H1 (cell line): Measurements from ENCODE around the gene ACBD6. TPM values are rescaled to one million over a fixed set of nuclear protein-coding genes. Genes with fewer than 3 reads are reported as not detected.

Experiments
- CTCF ChIA-PET: fragments of 300-600 bp; sonication (Branson Sonifier 250); formaldehyde crosslinking; loops from one replicate; lab custom pipeline; 2021; ENCODE audit not compliant: partially characterized antibody; lab: Charles Lee
- POLR2A ChIA-PET: fragments of 300-600 bp; sonication (Branson Sonifier 250); formaldehyde crosslinking; loops from one replicate; lab custom pipeline; 2021; ENCODE audit warnings: inconsistent platforms; ENCODE audit not compliant: partially characterized antibody; lab: Charles Lee
- DNase-seq, 2 experiments: peaks; one replicate each; pipeline versions ENCODE4 v3.0.0 to v3.0.0-alpha.2; 2010 to 2022; ENCODE audit warnings: low spot score in 2 of 2, low read depth in 1 of 2, mixed read lengths in 1 of 2
- FAIRE-seq: peaks from 2 replicates; lab custom pipeline; 2011; peaks lifted over from hg19 to GRCh38; lab: Jason Lieb, UNC
- H2AFZ ChIP-seq: 2 replicates; pipeline ENCODE4 v1.8.1; 2012; ENCODE audit warnings: low read length, inconsistent platforms
- H2AK5ac ChIP-seq: 2 replicates; pipeline ENCODE4 v1.6.1; 2013; ENCODE audit warnings: low read depth, low read length
- H2BK120ac ChIP-seq: replicated peaks from 2 replicates; pipeline ENCODE3; 2013; ENCODE audit warnings: low read depth, low read length, inconsistent platforms
- H2BK12ac ChIP-seq: 2 replicates; pipeline ENCODE4 v1.6.1; 2013; ENCODE audit warnings: low read depth, low read length
- H2BK15ac ChIP-seq: 2 replicates; pipeline ENCODE4 v1.6.1; 2013; ENCODE audit warnings: low read length
- H2BK20ac ChIP-seq: 2 replicates; pipeline ENCODE4 v1.6.1; 2013; ENCODE audit warnings: low read length
- H2BK5ac ChIP-seq: 2 replicates; pipeline ENCODE4 v1.6.1; 2013; ENCODE audit warnings: low read depth, low read length
- H3K14ac ChIP-seq: 2 replicates; pipeline ENCODE4 v1.6.1; 2013; ENCODE audit warnings: inconsistent platforms; ENCODE audit not compliant: insufficient read length
- H3K18ac ChIP-seq: 2 replicates; pipeline ENCODE4 v1.6.1; 2013; ENCODE audit warnings: low read length; ENCODE audit errors: extremely low read depth
- H3K23ac ChIP-seq: 2 replicates; pipeline ENCODE4 v1.6.1; 2013; ENCODE audit warnings: inconsistent platforms; ENCODE audit not compliant: insufficient read length
- H3K23me2 ChIP-seq: 2 replicates; pipeline ENCODE4 v1.6.1; 2013; ENCODE audit warnings: low read depth, low read length
- H3K27ac ChIP-seq: 2 replicates; pipeline ENCODE4 v1.6.1; 2011; ENCODE audit warnings: low read depth, low read length, inconsistent platforms
- H3K27me3 ChIP-seq, 4 experiments: replicated peaks in 1 of 4; 1 replicate in 1 of 4; 2 replicates in 3 of 4; pipeline versions ENCODE4 v1.6.1 to v1.8.1; 2011 to 2013; ENCODE audit warnings: low read length in 3 of 4, mild to moderate bottlenecking in 3 of 4, inconsistent platforms in 2 of 4, mixed read lengths in 2 of 4, moderate library complexity in 1 of 4; ENCODE audit not compliant: control insufficient read depth in 3 of 4, insufficient read depth in 3 of 4; ENCODE audit errors: extremely low read depth in 1 of 4
- H3K36me3 ChIP-seq, 4 experiments: 2 replicates each; pipeline versions ENCODE4 v1.6.1 to v1.8.1; 2011 to 2013; ENCODE audit warnings: mild to moderate bottlenecking in 4 of 4, low read length in 3 of 4, moderate library complexity in 2 of 4, control low read depth in 1 of 4, inconsistent platforms in 1 of 4; ENCODE audit not compliant: insufficient read depth in 4 of 4, control insufficient read depth in 2 of 4
- H3K4ac ChIP-seq: replicated peaks from 2 replicates; pipeline ENCODE3; 2013; ENCODE audit warnings: low read length, low read depth, mixed read lengths, inconsistent platforms; ENCODE audit not compliant: insufficient read length
- H3K4me1 ChIP-seq, 4 experiments: replicated peaks in 1 of 4; 1 replicate in 1 of 4; 2 replicates in 3 of 4; pipeline versions ENCODE4 v1.6.1 to v1.8.1; 2011 to 2013; ENCODE audit warnings: low read length in 3 of 4, inconsistent platforms in 2 of 4, mixed read lengths in 1 of 4; ENCODE audit not compliant: insufficient read depth in 4 of 4, control insufficient read depth in 3 of 4
- H3K4me2 ChIP-seq, 2 experiments: 2 replicates each; pipeline versions ENCODE4 v1.6.1 to v1.8.1; 2011 to 2013; ENCODE audit warnings: low read depth in 2 of 2, low read length in 2 of 2, control low read depth in 1 of 2, inconsistent platforms in 1 of 2, mild to moderate bottlenecking in 1 of 2; ENCODE audit not compliant: insufficient read depth in 1 of 2
- H3K4me3 ChIP-seq, 4 experiments: fragments of 200-600, 300-600 bp in 1 of 4; sonication (generic), shearing (Covaris generic), sonication (Bioruptor Twin) in 1 of 4; 2 replicates each; pipeline versions ENCODE4 v1.5.1 to v1.8.1; 2011 to 2016; ENCODE audit warnings: low read length in 4 of 4, low read depth in 3 of 4, control low read depth in 2 of 4, inconsistent platforms in 2 of 4, mild to moderate bottlenecking in 2 of 4, mixed read lengths in 1 of 4, moderate library complexity in 1 of 4; ENCODE audit not compliant: insufficient read depth in 2 of 4; ENCODE audit errors: extremely low read depth in 1 of 4
- H3K56ac ChIP-seq: replicated peaks from 2 replicates; pipeline ENCODE3; 2013; ENCODE audit warnings: low read depth, mild to moderate bottlenecking, mixed read lengths, low read length, inconsistent platforms; ENCODE audit not compliant: insufficient read length
- H3K79me1 ChIP-seq: 2 replicates; pipeline ENCODE4 v1.6.1; 2013; ENCODE audit warnings: low read depth, low read length, control low read depth
- H3K79me2 ChIP-seq, 2 experiments: 2 replicates each; pipeline versions ENCODE4 v1.6.1 to v1.8.1; 2012 to 2013; ENCODE audit warnings: low read length in 2 of 2, mild to moderate bottlenecking in 2 of 2, inconsistent platforms in 1 of 2; ENCODE audit not compliant: insufficient read depth in 2 of 2, control insufficient read depth in 1 of 2
- H3K9ac ChIP-seq, 4 experiments: replicated peaks in 1 of 4; 1 replicate in 1 of 4; 2 replicates in 3 of 4; pipeline versions ENCODE4 v1.6.1 to v1.8.1; 2011 to 2013; ENCODE audit warnings: low read depth in 3 of 4, low read length in 3 of 4, control low read depth in 2 of 4, mild to moderate bottlenecking in 2 of 4, moderate library complexity in 2 of 4, inconsistent platforms in 1 of 4; ENCODE audit errors: extremely low read depth in 1 of 4
- H3K9me3 ChIP-seq, 2 experiments: 2 replicates each; pipeline versions ENCODE4 v1.6.1 to v1.8.1; 2012 to 2013; ENCODE audit warnings: mild to moderate bottlenecking in 2 of 2, moderate library complexity in 2 of 2, control low read depth in 1 of 2, inconsistent platforms in 1 of 2, low read depth in 1 of 2, low read length in 1 of 2, mixed read lengths in 1 of 2; ENCODE audit not compliant: insufficient read depth in 2 of 2
- H4K20me1 ChIP-seq, 2 experiments: replicated peaks in 1 of 2; 2 replicates each; pipeline versions ENCODE3 to v1.8.1; 2011 to 2013; ENCODE audit warnings: inconsistent platforms in 2 of 2, low read length in 2 of 2, mild to moderate bottlenecking in 1 of 2; ENCODE audit not compliant: insufficient read depth in 2 of 2, control insufficient read depth in 1 of 2
- H4K5ac ChIP-seq: 2 replicates; pipeline ENCODE4 v1.6.1; 2013; ENCODE audit warnings: low read length, low read depth, mixed read lengths, inconsistent platforms; ENCODE audit not compliant: insufficient read length
- H4K8ac ChIP-seq: 2 replicates; pipeline ENCODE4 v1.8.0; 2013; ENCODE audit warnings: mild to moderate bottlenecking, moderate library complexity, low read length, inconsistent platforms; ENCODE audit not compliant: insufficient read depth; ENCODE audit errors: extremely low read depth
- H4K91ac ChIP-seq: replicated peaks from 2 replicates; pipeline ENCODE3; 2013; ENCODE audit warnings: low read length, mixed read lengths, inconsistent platforms; ENCODE audit not compliant: insufficient read length
- CBX5 ChIP-seq: fragments of 300-800, 300-1000 bp; sonication (generic); IDR thresholded peaks from 2 replicates; pipeline ENCODE4 v1.7.1; 2016; ENCODE audit warnings: antibody characterized with exemption, low read length, low read depth
- CBX8 ChIP-seq: fragments of 300-800, 300-1000 bp; sonication (generic); IDR thresholded peaks from 2 replicates; pipeline ENCODE4 v1.7.1; 2016; ENCODE audit warnings: low read depth, low read length, borderline replicate concordance
- EGR1 ChIP-seq: IDR thresholded peaks from 2 replicates; pipeline ENCODE4 v1.6.1; 2011; ENCODE audit warnings: low read depth, low read length, borderline replicate concordance
- HDAC2 ChIP-seq, 2 experiments: fragments of 300-600 bp in 1 of 2; sonication (generic) in 1 of 2; IDR thresholded peaks; 2 replicates each; pipeline ENCODE4 v1.6.1; 2011 to 2012; ENCODE audit warnings: low read depth in 2 of 2, low read length in 2 of 2, mild to moderate bottlenecking in 2 of 2, moderate library complexity in 2 of 2, borderline replicate concordance in 1 of 2, inconsistent platforms in 1 of 2
- JUND ChIP-seq: IDR thresholded peaks from 2 replicates; pipeline ENCODE4 v1.6.1; 2011; ENCODE audit warnings: mild to moderate bottlenecking, improper control_type of control experiment, low read length
- PHF8 ChIP-seq: fragments of 200-600 bp; sonication (generic); conservative IDR thresholded peaks from 2 replicates; pipeline ENCODE4 v1.7.1; 2012; ENCODE audit warnings: low read depth, mild to moderate bottlenecking, inconsistent platforms, low read length, moderate library complexity
- POU5F1 ChIP-seq: IDR thresholded peaks from 2 replicates; pipeline ENCODE4 v1.6.1; 2011; ENCODE audit warnings: low read depth, mild to moderate bottlenecking, low read length, moderate library complexity
- RAD21 ChIP-seq, 2 experiments: IDR thresholded peaks in 1 of 2; conservative IDR thresholded peaks in 1 of 2; 2 replicates each; pipeline ENCODE4 v1.6.1; 2011; ENCODE audit warnings: low read depth in 2 of 2, low read length in 2 of 2, improper control_type of control experiment in 1 of 2, inconsistent platforms in 1 of 2, mild to moderate bottlenecking in 1 of 2, moderate library complexity in 1 of 2
- SIX5 ChIP-seq: IDR thresholded peaks from 2 replicates; pipeline ENCODE4 v1.6.1; 2011; ENCODE audit warnings: mild to moderate bottlenecking, low read depth, low read length
- SP1 ChIP-seq: IDR thresholded peaks from 2 replicates; pipeline ENCODE4 v1.6.1; 2011; ENCODE audit warnings: low read depth, low read length
- TAF7 ChIP-seq: optimal IDR thresholded peaks from 2 replicates; pipeline ENCODE3; 2011; ENCODE audit warnings: low read depth, mild to moderate bottlenecking, inconsistent platforms, low read length, moderate library complexity, borderline replicate concordance
- TCF12 ChIP-seq: IDR thresholded peaks from 2 replicates; pipeline ENCODE4 v1.6.1; 2011; ENCODE audit warnings: low read depth, mild to moderate bottlenecking, low read length
- TEAD4 ChIP-seq: IDR thresholded peaks from 2 replicates; pipeline ENCODE4 v1.6.1; 2012; ENCODE audit warnings: low read depth, low read length, inconsistent platforms, mixed read lengths
- WGBS, 2 experiments: shearing (Covaris generic) in 1 of 2; methylation state at CpG; one replicate each; pipeline versions ENCODE4 v1.1.6 to v1.1.7; 2013 to 2015; ENCODE audit warnings: low lambda C conversion rate in 2 of 2, mixed read lengths in 2 of 2, inconsistent platforms in 1 of 2, low coverage in 1 of 2, missing lambda C conversion rate in 1 of 2; ENCODE audit not compliant: insufficient replicate concordance in 2 of 2, insufficient coverage in 1 of 2, insufficient read length in 1 of 2; ENCODE audit errors: extremely low coverage in 1 of 2, missing lambda C conversion rate in 1 of 2; 5-methylcytosine and 5-hydroxymethylcytosine counted together
- polyA plus RNA-seq, 7 experiments: library from polyadenylated mRNA; depleted of rRNA in 3 of 7; stranded (reverse) in 5 of 7; unstranded in 2 of 7; fragments of >200 nt in 5 of 7; fragments of 200-250 nt in 2 of 7; gene quantifications; 1 replicate in 5 of 7; 2 replicates in 1 of 7; 4 replicates in 1 of 7; pipeline versions ENCODE4 v1.2.1 to v1.2.3, GENCODE V29; 2011 to 2013; ENCODE audit warnings: missing spikeins in 2 of 7, mixed read lengths in 2 of 7
- total RNA-seq: library from RNA; stranded (reverse); fragmentation: NEBNext Ultra II Directional; extraction: Animal tissue kit (Norgen Biotek cat#: 25700); gene quantifications from 2 replicates; pipeline ENCODE4 v1.2.1, GENCODE V29; 2021

The ACBD6 gene
- total and polyA plus RNA-seq, 2 of the 8 experiments (the other 6 are each of a cell fraction or from before 2014, with no cell fraction given) = 52.0 to 67.7 TPM

DNA sequence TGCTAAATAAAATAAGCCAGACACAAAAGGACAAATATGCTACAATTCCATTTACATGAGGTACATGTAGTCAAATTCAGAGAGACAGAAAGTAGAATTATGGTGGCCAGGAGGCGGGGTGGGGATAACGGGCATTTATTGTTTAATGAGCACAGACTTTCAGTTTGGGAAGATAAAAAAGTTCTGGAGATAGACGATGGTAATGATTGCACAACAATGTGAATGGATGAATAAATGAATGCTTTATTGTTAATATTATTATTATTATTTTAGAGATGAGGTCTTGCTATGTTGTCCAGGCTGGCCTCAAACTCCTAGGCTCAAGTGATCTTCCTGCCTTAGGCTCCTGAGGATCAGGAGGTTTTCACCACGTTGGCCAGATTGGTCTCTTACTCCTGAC is 150.4 kb downstream of the ACBD6 start:
- Histone ChIP-seq H2AFZ (no peak overlapping the region), H2BK120ac (no peak overlapping the region), H4K91ac (no peak overlapping the region), H2AK5ac (no peak overlapping the region), H3K56ac (no peak overlapping the region), H2BK12ac (no peak overlapping the region), H2BK5ac (no peak overlapping the region), H4K5ac (no peak overlapping the region), H4K8ac (no peak overlapping the region), H3K79me1 (no peaks in the 10 kb centered on the region; the same call in 1 of the 2 replicates), H4K20me1 (no peaks in the 10 kb centered on the region), H2BK20ac (no peak overlapping the region), H3K4me2 (no peak overlapping the region), H3K9me3 (no peaks in the 10 kb centered on the region), H3K27me3 (no peaks in the 10 kb centered on the region), H3K4me1 (peaks cover 0 to 5% (median 2%) of the 10 kb centered on the region in 4 experiments; a peak in 2 of 7 replicates), H3K9ac (no peak overlapping the region), H3K14ac (no peak overlapping the region), H3K23me2 (no peaks in the 10 kb centered on the region; the same call in 1 of the 2 replicates), H3K4me3 (no peak overlapping the region), H3K27ac (no peak overlapping the region), H3K23ac (no peak overlapping the region), H3K18ac (no peak overlapping the region), H2BK15ac (no peak overlapping the region), H3K36me3 (no peaks in the 10 kb centered on the region), H3K4ac (no peak overlapping the region), H3K79me2 (no peaks in the 10 kb centered on the region; a peak in 1 of 4 replicates)
- FAIRE-seq (no peak), DNase-seq (no peak)
- ChIA-PET CTCF (no interaction called here), POLR2A (no interaction called here)
- TF ChIP-seq POU5F1 (no peak), EGR1 (no peak), JUND (no peak), PHF8 (no peak), SIX5 (no peak), TCF12 (no peak), TAF7 (no peak), CBX8 (no peak), CBX5 (no peak), HDAC2 (IDR thresholded peaks at IDR 0.05; ENCODE audit: borderline replicate concordance in 1 of 2, low read depth in 2 of 2, low read length in 2 of 2) (no peak), SP1 (no peak), RAD21 (IDR thresholded peaks at IDR 0.05 in 1 of 2, conservative IDR thresholded peaks at IDR 0.05 in 1 of 2; ENCODE audit: low read depth in 2 of 2, low read length in 2 of 2) (no peak), TEAD4 (no peak)
- WGBS, 2 experiments = 93% methylated on average over 4 of the region's 4 CpGs; no CpG with 5 or more reads in 1 of the 2 experiments
